CD4-positive, alpha-beta T cell treated with Interleukin-21 for 1 hour (primary cell): ENCODE data around the gene TMOD2.
A peak's percentile ranks its signal among the peaks of the same experiment; 100 is the strongest.
"Not testable (repeated sequence)": the region's sequence is repeated elsewhere in the genome, so short reads cannot be mapped to it uniquely, and the experiment has no call there.

Experiments used
- DNase-seq: peaks from one replicate; pipeline ENCODE4 v3.0.0-alpha.2; 2020

The TMOD2 gene

DNA sequence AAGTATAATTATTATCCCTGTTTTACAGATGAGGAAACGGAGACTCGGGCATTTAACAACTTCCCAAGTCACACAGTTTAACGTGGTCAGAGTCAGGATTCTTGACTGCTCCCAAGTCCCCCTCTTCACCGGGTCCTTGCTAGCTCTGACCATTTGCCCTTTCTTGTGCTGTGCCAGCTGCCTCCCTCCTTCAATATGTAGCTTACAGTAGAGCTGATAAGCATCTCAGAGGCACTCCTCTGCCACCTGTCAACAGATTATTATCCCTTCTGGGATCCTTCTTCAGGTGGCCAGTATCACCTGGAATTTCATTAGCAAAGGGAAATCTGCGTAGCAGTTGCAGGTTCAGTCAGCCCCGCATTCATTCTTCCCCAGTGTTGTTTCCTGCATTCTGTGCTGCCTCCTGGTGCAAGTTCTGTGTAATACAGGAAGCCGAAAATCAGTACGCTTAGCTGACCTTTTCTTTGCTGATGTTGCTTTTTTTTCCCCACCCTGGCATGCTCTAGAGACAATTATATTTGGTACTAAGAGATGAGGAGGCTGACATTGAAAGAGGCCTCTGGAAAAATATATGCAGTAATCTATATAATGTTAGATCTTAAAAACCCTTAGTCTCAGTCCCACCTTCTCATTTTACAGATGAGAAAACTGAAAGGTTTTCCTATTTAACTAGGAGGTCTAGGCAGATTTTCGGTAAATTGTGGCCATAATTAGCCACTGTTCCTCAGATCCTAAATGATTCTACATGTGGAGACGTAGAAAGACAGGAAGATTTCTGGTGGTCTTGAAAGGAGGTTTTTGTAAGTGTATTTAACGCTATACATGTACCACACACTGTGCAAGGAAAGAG lies 24.8 kb downstream of the TMOD2 start:
- DNase-seq: peak; percentile 66

- peak; percentile 74 for DNase-seq
Observed at GRCh38 chr15:51776952-51777569, 25.7 kb downstream of the TMOD2 start.

DNA sequence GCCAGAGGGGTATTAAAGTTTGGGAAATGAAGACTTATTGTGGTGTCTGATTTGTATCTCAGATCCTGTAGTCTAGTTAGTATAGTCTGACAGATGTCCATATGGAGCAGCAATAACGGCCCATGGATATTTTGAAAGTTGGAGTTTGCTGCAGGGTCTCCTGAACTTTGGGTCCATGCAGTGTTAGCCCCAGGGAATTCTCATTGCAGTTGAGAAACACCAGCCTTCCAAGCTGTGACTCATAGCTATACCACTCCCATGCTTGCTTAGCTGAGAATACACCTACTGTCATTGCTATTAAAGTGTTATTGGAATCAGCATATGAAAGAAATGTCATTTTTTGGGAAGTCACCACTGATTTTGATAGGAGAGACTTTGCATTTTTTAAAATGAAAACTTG lies 29.2 kb downstream of the TMOD2 start:
- DNase-seq: no peak

DNA sequence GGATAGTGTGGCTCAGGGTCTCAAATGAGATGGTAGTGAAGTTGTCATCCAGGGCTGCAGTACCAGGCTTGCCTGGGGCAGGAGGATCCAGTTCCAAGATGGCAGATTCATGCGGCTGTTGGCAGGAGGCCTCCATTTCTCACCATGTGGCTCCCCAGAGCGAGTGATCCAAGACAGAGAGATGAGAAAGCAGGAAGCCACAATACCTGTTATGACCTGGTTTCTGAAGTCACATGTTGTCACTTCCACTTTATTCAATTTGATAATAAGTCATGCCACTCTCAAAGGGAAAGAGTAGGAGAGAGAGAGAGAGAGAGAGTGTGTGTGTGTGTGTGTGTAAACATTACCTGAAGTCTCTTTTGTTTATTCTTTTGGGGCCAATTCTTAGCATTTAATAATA lies 30.1 kb downstream of the TMOD2 start:
- no peak for DNase-seq

DNA sequence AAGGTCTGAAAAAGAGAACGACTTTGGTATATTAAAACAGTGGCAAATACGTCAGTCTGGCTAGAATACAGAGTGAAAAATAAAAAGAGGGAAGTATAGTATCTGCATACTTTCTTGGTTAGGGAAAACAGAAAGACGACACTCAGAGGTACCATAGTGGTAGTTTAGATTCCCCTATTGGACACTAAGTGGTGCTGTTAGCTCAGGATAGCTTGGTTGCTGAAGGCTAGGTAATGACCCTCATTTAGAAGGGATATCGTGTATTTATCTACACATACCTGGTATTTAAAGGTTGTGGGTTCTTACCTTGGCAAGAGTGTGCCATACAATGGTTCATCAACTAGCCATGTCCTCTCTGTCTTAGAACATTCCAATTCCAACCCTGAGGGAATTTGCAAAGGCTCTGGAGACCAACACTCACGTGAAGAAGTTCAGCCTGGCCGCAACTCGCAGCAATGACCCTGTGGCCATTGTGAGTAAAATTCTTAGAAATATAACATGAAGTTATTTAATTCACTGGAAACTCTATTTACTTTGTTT lies 31.0 kb downstream of the TMOD2 start:
- DNase-seq: no peak

DNA sequence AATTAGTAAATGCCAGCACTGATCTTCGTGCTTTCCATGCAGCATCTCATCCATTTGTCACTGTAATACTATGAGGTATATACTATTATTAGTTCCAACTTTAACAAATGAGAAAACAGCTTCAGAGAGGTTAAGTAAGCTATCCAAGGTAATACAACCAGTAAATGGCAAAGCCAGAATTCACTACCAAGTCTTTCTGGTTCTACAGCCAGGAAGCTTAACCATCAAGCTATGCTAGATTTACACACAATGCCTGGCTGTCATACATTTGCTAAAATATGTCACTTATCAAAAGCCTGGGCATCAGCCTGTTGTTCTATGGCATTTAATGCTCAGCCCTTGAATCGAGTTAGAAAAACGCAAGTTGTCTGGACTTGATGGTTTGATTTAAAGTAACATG lies 32.6 kb downstream of the TMOD2 start:
- no peak for DNase-seq

DNA sequence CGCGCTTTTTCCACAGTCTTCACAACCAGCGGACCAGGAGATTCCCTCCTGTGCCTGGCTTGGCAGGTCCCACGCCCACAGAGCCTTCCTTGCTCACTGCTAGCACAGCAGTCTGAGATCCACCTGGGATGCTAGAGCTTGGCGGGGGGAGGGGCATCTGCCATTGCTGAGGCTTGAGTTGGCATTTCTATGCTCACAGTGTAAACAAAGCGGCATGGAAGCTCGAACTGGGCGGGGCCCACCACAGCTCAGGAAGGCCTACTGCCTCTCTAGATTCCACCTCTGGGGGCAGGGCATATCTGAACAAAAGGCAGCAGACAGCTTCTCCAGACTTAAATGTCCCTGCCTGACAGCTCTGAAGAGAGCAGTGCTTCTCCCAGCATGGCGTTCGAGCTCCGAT lies 35.7 kb downstream of the TMOD2 start:
- DNase-seq: not testable (repeated sequence)

- DNase-seq: not testable (repeated sequence)
Observed at GRCh38 chr15:51792474-51792873, 41.1 kb downstream of the TMOD2 start.

GRCh38 chr15:51793521-51794305 lies 42.3 kb downstream of the TMOD2 start:
- DNase-seq: no peak

DNA sequence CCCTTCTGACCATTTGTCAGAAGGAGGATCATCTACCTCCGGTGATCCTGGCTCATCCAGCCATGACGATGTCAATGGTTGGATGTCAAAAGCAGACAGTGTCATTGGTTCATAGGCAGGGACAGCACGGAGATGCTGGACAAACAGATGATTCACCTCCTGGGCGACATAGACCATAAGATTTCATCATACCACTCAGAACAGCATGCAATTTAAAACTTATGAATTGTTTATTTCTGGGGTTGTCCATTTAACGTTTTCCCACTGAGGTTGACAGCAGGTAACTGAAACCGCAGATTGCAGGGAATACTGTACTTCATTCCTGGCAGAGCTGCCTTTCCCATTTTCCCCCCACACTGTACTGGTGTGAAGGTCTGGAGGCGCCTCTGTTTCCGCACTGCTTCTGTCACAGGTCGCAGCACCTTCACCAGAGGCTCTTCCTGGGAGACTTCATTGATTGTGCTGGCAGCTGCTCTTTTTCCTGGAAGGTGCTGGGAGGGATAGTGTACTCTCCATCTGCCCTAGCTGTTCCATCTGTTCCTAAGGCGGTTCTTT lies 45.5 kb downstream of the TMOD2 start:
- DNase-seq: no peak

- no peak for DNase-seq
Observed at GRCh38 chr15:51798281-51798680, 46.9 kb downstream of the TMOD2 start.

GRCh38 chr15:51799282-51800252 lies 48.2 kb downstream of the TMOD2 start:
- no peak for DNase-seq

DNA sequence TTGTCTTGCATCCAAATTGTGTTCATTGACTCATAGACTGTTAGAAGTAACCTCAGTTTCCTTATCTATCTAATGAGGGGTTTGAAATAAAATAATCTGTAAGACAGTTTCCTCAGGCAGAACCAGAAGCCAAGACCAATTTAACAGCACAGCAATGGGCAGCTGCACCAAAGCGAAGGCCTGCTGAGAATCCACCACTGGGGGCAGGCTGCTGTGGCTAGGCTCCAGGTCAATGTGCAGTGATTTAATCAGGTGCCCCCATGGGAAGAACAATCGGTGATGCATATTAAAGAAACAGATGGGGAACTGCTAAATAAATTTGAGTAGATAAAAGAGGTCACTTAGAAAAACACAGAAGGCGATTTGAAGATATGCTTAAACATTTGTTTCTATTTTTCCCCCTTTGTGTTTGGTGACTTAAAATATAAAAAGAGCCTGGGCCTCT lies 50.0 kb downstream of the TMOD2 start:
- DNase-seq: no peak

GRCh38 chr15:51802593-51802992 lies 51.2 kb downstream of the TMOD2 start:
- no peak for DNase-seq

GRCh38 chr15:51803965-51804364 lies 52.6 kb downstream of the TMOD2 start:
- no peak for DNase-seq

DNA sequence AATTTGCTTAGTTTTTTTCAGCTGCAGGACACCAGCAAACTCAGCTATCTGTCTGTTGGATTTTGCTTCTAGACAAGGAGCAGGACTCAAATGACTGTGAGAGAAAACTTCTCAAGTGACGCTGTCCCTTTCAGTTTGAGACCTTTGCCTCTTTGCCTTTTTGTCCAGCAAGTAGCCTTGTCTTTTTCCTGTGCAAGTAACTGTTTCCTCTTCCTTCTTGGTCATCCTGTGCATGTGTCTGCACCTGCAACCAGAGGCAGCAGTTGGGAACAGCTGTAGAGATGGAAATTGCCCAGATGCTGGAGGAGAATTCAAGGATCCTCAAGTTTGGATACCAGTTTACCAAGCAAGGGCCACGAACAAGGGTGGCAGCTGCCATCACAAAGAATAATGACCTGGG lies 54.7 kb downstream of the TMOD2 start:
- DNase-seq: no peak

GRCh38 chr15:51809457-51809856 lies 58.1 kb downstream of the TMOD2 start:
- DNase-seq: no peak

- DNase-seq: no peak
Observed at GRCh38 chr15:51812598-51812997, 61.2 kb downstream of the TMOD2 start.

DNA sequence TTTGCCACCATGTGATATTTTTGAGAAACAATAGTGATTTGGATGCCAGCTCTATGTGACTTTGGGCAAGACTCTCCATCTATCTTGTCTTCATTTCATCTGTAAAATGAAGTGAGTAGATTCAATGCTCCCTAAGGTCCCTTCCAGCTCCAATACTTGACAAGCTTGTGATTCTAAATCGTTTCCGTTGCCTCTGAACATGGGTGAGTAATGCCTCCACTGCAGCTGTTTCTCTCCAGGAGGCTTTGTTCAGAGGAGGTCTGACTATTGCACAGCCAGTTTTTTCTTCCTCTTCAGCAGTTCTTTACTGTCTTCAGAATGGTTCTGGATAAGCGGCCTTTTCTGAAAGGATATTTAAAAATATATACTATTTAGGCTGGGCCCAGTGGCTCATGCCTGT lies 63.2 kb downstream of the TMOD2 start:
- DNase-seq: no peak

GRCh38 chr15:51816611-51817010 lies 65.2 kb downstream of the TMOD2 start:
- no peak for DNase-seq

DNA sequence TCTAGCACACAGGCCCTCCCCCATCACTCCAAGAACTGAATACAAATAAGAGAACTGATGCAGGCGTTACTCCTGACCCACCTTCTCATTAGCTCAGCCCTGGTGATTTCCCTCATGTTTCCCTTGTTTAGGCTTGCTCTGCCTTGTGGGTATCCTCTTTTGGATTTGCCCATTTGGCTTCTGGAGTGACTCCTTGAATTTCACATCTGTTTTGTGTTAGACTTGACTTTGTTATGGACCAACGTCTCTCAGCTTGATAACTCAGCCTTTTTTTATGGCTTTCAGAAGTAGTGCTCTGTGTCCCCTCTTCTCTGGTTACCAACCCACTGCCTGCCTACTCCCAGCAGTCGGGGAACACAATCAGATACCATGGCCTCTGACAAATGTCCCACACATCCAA lies 66.8 kb downstream of the TMOD2 start:
- DNase-seq: no peak

GRCh38 chr15:51825698-51826097 lies 74.3 kb downstream of the TMOD2 start:
- DNase-seq: no peak
